Midbrain (tissue), 1 donor: Measurements from ENCODE around the gene LATS1.
"Not testable (repeated sequence)": the region's sequence is repeated elsewhere in the genome, so short reads cannot be mapped to it uniquely, and the experiment has no call there.

Source experiments
- DNase-seq: peaks from one replicate; lab custom pipeline; 2025; lab: John Stamatoyannopoulos, UW

Gene LATS1

GRCh38 chr6:149717588-149718458, at the start of gene LATS1:
Gene LATS1 (minus strand): TSS chr6:149718101. CDS start chr6:149702126, 15,975 bp downstream.
- DNase-seq, result peak; percentile 89

- no peak for DNase-seq
Measured at GRCh38 chr6:149766156-149766769, 48.4 kb upstream of the LATS1 start.

- DNase-seq, result no peak
Measured at GRCh38 chr6:149763866-149764265, 46.0 kb upstream of the LATS1 start.

GRCh38 chr6:149761438-149761837, 43.5 kb upstream of the LATS1 start:
- no peak for DNase-seq

- DNase-seq, result no peak
Measured at GRCh38 chr6:149756261-149756636, 38.3 kb upstream of the LATS1 start.

DNA sequence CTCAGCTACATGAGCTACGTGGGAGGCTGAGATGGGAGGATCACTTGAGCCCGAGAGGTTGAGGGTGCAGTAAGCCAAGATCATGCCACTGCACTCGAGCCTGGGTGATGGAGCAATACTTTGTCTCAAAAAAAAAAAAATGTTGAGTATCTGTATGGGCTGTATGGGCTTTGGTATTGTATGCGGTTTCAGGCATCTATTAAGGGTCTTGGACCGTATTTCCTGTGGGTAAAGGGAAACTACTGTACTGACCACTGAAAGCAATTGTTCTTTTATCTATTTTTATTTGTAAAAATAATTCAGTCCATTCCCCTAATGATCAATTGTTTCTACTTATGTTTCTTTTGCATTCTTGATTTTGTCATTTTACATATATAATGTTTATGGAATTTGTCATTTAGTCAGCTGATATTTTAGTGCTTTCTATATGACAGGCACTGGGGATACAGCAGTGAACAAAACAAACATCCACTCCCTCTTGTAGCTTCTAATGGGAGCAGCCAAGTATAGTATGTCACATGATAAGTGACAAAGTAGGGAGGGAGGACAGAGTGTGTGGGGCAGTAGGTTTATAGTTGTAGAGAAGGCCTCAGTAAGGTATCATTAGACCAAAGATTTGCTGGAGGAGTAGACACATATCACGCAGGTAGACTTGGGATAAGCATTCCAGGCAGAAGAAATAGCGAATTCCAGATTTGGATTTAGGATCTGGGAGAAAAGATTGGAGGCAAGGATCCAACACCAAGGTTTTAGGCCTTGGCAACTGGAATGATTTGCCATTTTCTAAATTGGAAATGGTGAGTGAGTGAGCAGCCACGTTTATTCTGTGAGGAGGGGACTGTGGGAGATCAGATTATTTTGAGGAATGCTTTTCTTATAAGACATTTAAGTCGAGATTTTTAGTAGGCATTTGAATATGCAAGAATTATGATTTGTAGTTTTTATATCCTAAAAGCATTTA, 37.7 kb upstream of the LATS1 start:
- peak; percentile 21 for DNase-seq

- no peak for DNase-seq
Measured at GRCh38 chr6:149754548-149754947, 36.6 kb upstream of the LATS1 start.

DNA sequence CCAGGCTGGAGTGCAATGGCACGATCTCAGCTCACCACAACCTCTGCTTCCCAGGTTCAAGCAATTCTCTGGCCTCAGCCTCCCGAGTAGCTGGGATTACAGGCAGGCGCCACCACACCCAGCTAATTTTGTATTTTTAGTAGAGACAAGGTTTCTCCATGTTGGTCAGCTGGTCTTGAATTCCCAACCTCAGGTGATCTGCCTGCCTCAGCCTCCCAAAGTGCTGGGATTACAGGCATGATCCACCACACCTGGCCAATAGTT, 35.4 kb upstream of the LATS1 start:
- not testable (repeated sequence) for DNase-seq

GRCh38 chr6:149752600-149753373, 34.9 kb upstream of the LATS1 start:
- no peak for DNase-seq

- not testable (repeated sequence) for DNase-seq
Measured at GRCh38 chr6:149751920-149752319, 34.0 kb upstream of the LATS1 start.

- DNase-seq, result no peak
Measured at GRCh38 chr6:149751239-149751638, 33.3 kb upstream of the LATS1 start.

DNA sequence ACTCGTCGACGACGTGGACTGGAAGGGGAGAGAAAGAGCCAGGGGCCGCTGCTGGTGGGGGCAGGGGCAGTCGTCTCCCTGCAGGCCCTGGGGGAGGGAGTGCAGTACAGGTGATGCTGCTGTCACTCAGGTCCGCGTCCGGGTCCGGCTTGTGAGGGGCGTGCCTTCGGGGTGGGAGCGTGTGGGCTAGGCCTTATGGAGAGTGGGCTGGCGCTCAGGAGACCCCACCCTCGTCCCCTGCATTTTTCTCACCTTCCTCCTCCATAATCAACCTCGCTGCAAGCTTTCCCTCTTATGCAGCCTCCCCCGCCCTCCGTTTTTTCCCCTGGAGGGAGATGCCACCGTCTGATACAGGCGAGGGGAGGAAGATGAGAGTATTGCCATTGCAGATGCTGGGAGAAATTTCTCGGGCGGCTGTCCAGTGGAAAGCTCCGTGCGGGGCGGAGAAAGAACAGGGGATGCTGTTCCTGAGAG, 32.3 kb upstream of the LATS1 start:
- no peak for DNase-seq

GRCh38 chr6:149749594-149750135, 31.8 kb upstream of the LATS1 start, which contains the start of gene PCMT1:
Gene PCMT1 (plus strand): TSS chr6:149749741. CDS start chr6:149749902, 161 bp downstream.
- peak; percentile 93 for DNase-seq

- DNase-seq, result not testable (repeated sequence)
Measured at GRCh38 chr6:149749082-149749593, 31.2 kb upstream of the LATS1 start.

- peak; percentile 91 for DNase-seq
Measured at GRCh38 chr6:149746147-149746946, 28.4 kb upstream of the LATS1 start, which contains the start of gene NUP43. Gene NUP43 (minus strand): TSS chr6:149746529. CDS start chr6:149746495, 34 bp downstream.

DNA sequence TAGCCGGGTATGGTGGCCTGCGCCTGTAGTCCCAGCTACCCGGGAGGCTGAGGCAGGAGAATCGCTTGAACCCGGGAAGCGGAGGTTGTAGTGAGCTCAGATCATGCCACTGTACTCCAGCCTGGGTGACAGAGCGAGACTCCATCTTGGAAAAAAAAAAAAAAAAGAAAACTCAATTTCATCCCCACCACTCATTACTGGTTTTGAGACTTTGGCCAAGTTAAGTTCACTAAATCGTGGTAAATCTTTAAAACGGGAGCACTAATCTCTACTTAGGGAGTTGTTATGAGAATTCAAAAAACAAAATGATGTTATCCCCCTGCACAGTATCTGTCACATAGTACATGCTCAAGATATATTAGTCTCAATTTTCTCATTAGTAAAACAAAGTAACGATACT, 27.4 kb upstream of the LATS1 start:
- not testable (repeated sequence) for DNase-seq

GRCh38 chr6:149734915-149735314, 17.0 kb upstream of the LATS1 start:
- no peak for DNase-seq

GRCh38 chr6:149733089-149733720, 15.3 kb upstream of the LATS1 start:
- no peak for DNase-seq

GRCh38 chr6:149729824-149730223, 11.9 kb upstream of the LATS1 start:
- no peak for DNase-seq
